Activated CD4-positive, alpha-beta T cell treated with anti-CD3 and anti-CD28 coated beads for 24 hours (primary cell): ENCODE results near the gene B3GALT2.

Experiments used
- DNase-seq, 2 donors: peaks; one replicate each; pipeline ENCODE4 v3.0.0-alpha.2; 2020; ENCODE audit warnings: low read depth in 2 of 2

The B3GALT2 gene

DNA sequence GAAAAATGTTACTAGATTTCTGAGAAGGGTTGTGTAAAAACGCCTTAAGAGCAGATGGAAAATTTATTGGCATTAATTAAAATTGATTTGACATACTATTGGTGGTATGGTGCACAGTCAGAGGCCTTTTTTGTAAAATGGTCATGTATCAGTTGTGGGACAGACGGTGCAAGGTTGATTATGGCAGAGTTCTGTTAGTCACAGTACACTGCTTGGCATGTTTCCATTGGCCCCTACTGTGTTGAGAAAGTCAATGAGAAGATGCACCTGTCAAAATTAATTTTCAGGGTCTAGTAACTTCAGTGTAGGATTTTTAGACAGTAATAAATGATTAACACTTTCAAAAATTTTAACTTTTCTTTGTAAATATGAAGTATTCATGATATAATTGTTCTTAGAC lies 4.4 kb downstream of the B3GALT2 start:
- no peak for DNase-seq

DNA sequence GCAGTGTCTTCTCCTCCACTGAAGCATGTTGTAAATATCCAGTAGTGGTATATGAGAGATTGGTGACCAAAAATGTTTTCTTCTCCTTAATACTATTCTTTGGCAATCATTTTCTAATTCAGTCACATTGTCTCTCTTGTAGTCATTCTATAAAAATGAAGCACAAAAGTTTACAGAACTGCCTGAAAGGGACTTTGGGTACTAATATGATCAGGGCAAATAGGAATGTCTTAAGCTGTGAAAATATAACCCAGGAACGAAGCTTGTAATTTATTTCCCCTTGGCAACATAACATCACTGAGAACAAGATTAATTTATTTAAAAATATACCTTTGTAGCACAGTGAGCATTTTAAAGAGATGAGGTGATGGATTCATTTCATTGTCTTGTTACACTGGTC lies 4.9 kb downstream of the B3GALT2 start:
- no peak for DNase-seq

- no peak for DNase-seq
Measured at GRCh38 chr1:193179094-193179493, 7.3 kb downstream of the B3GALT2 start.

DNA sequence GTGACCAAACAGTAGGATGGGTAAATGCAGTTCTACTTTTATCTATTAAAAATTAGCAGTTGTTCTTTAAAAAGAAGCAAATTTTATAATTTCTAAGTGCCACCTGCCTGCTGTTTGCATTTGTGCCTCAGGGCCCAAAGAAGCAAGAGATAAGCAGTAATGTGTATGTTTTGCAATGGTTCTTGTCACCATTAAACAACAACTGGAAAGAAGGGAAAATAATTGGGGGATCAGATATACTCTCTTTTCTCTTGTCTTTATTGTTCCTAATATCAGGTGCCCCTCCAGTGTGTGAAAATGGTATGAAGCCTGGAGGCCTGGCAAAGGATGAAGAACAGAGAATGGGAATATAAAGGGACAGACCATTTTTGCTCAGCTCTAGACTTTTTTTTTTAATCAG lies 9.6 kb downstream of the B3GALT2 start:
- DNase-seq: no peak

- DNase-seq: no peak
Measured at GRCh38 chr1:193176113-193176512, 10.3 kb downstream of the B3GALT2 start.

GRCh38 chr1:193157360-193157759 lies 29.1 kb downstream of the B3GALT2 start:
- no peak for DNase-seq

GRCh38 chr1:193156822-193157142 lies 29.6 kb downstream of the B3GALT2 start:
- DNase-seq: no peak

DNA sequence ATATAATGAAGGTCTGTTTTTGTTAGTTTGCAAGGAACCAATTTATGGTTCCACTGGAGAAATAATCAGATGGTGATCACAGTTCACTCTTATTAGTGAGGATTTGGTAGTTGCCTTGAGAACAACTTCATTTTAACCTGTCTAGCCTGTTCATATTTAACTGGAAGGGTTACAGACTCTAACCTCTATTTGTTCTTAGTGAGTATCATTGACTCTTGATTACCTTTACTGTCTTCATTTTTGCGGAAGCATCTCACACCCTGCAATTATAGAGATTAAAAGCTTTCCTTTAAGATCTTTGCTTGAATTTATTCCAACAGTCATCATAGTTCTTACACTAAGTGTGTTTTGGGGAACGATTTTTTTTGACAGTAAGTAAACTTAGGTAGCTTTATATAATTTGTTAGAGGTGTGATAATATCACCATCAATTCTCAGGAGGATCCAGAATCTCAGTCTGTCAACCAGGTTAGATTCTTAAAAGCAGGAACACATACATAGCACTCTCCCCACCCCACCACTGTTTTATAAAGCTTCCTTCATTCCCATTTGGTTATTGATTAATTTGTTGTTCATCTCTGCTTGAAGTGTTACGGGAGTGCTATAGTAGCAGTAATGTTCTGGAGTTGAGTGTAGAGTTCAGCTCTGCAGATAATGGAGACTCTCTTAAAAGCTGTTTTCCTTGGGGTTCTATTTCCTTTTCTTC lies 30.1 kb downstream of the B3GALT2 start:
- no peak for DNase-seq

DNA sequence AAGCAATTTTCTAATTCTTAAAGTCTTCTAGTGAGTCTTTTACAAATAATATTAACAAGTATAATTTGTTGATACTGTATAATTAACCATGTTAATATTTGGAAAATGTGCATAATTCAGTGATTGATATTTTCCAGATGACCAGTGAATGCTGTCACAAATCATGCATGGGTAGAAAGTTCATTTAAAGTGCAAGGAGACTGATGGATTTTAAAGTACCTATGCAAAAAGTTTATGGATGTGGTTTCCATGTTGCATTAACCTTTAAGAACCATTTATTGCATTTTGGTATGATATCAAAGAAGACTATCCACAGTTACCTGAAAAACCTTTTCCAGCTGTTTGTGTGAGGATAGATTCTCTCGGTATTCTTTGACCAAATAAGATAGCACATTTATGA lies 41.4 kb downstream of the B3GALT2 start:
- DNase-seq: no peak

DNA sequence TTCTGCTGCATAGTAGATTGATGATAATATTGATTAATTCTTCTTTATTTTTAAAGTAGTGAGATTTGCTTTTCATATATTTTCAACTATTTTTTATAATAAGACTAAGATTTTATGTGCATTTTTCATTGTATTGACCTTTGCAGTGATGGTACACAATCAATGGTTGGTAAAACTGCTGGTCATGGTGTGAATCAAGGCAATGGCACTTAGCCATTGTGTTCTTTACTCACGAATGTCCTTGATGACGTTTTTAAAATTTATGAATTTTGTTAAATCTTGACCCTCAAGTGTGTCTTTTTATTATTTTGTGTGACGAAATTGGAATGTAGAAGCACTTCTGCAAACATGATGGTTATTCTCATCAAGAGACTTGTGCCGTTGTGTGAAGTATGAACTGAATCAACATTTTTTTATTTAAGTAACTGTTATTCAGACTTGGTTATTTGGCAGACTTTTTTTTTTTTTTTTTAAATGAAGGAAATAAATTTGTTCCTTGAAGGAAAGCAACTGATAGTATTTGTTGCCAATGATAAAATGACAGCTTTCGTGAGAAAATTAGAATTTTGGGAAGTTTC lies 42.0 kb downstream of the B3GALT2 start:
- DNase-seq: no peak

DNA sequence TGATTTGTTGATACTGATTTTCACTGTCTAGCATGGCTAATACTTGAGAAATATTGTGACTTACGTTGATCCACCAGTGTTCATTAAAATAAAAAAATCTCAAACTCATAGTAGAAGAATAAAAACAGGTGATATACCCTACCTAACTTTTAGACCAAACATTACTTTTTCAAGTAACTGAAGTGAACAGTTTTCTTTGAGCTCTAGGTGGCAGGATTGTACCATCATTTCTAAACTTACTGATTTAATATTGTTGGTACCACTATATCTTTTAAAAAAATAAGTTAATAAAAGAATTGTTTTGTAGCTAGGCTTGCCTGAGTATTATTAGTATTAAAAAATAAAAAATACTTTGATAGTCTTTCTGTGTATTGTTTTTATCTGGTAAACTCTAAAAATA lies 43.1 kb downstream of the B3GALT2 start:
- DNase-seq: no peak

DNA sequence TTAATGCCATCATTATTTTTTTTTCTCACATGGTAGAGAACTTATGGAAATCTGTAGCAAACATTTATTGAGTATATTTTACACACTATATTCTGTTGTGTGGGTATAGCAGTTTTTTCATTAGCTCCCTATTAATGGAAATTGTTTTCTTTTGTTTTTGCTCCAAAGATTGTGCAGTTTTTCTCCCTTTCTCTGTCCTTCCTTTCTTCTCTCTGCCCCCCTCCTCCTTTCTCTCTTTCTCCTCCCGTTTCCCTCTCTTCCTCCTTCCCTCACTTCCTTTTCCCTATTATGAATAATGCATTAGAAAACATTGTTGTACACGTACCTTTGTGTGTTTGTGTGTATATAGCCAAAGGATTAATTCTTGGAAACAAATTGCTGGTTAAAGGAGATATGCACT lies 44.0 kb downstream of the B3GALT2 start:
- no peak for DNase-seq

- DNase-seq: no peak
Measured at GRCh38 chr1:193141804-193142203, 44.6 kb downstream of the B3GALT2 start.

DNA sequence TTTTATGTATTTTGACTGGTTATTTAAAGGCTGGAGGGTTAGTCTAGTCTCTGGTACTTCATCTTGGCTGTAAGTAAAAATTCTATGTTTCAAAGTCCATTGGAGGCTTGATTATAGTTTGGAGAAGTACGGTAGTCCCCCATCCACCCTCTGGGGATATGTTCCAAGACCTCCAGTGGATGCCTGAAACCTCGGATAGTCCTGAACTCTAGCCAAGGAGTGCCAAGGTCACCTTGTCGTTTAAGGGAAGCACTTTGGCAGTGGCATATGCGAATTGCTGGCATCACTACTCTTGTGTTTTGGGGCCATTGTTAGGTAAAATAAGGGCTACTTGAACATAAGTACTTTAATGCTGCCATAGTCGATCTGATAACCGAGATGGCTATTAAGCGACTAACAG lies 46.2 kb downstream of the B3GALT2 start:
- no peak for DNase-seq

GRCh38 chr1:193131266-193131860 lies 55.0 kb downstream of the B3GALT2 start:
- DNase-seq: no peak
